ENCODE data around the gene JKAMP.

JKAMP gene

DNA sequence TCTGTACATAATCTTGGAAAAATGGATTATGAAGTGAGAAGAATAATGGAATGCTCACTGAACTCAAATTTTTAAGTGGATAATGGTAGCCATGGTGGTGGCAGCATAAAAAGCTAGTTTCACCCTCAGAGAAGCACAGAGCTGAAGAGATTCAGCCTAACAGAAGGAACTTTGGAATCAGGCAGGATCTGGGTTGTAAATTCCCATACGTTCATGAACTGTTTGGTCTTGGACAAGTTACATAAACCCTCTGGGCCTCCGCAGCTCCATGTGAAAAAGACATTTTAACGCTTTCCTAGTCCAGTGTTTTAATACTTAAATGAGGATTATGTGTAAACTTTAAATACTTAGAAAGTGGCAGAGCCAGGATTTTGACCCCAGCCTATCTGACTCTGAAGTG, 26.6 kb downstream of the JKAMP start:
- H3K4ac ChIP-seq (ENCODE audit: low read depth, low read length) = no peak overlapping the region
- no peaks in the 10 kb centered on the region for H3K79me2 ChIP-seq (ENCODE audit: control insufficient read depth, insufficient read depth, low read length)
- H2BK5ac ChIP-seq (ENCODE audit: low read length) = no peak overlapping the region
- H3K27me3 ChIP-seq (ENCODE audit: insufficient read depth, low read length, poor library complexity) = no peaks in the 10 kb centered on the region
- no CpG with 5 or more reads among the region's 3 CpGs for WGBS (ENCODE audit: extremely low coverage, insufficient coverage, low lambda C conversion rate)
- no peak overlapping the region for H3K23ac ChIP-seq (ENCODE audit: low read length)
- H2AK5ac ChIP-seq (ENCODE audit: low read length) = no peak overlapping the region
- H4K8ac ChIP-seq (ENCODE audit: low read depth, low read length) = no peak overlapping the region
- H3K56ac ChIP-seq (ENCODE audit: low read length) = no peak overlapping the region
- H3K18ac ChIP-seq (ENCODE audit: low read length) = no peak overlapping the region
- H4K5ac ChIP-seq (ENCODE audit: low read length) = no peak overlapping the region
- no peaks in the 10 kb centered on the region for H3K4me1 ChIP-seq (ENCODE audit: control insufficient read depth, low read depth, low read length)
- no peaks in the 10 kb centered on the region for H3K36me3 ChIP-seq (ENCODE audit: control insufficient read depth, insufficient read depth, low read length)
- H3K4me2 ChIP-seq (ENCODE audit: low read length) = no peak overlapping the region
- no peak overlapping the region for H2BK120ac ChIP-seq (ENCODE audit: low read depth, low read length)
- no peak overlapping the region for H3K27ac ChIP-seq (ENCODE audit: low read depth, low read length)
- no peak overlapping the region for H2BK15ac ChIP-seq (replicated peaks; ENCODE audit: low read depth)
- H3K4me3 ChIP-seq (ENCODE audit: low read length) = no peak overlapping the region
- DNase-seq = no peak
- no peaks in the 10 kb centered on the region for H3K79me1 ChIP-seq (ENCODE audit: low read length)
- H3K9ac ChIP-seq (ENCODE audit: low read length) = no peak overlapping the region

DNA sequence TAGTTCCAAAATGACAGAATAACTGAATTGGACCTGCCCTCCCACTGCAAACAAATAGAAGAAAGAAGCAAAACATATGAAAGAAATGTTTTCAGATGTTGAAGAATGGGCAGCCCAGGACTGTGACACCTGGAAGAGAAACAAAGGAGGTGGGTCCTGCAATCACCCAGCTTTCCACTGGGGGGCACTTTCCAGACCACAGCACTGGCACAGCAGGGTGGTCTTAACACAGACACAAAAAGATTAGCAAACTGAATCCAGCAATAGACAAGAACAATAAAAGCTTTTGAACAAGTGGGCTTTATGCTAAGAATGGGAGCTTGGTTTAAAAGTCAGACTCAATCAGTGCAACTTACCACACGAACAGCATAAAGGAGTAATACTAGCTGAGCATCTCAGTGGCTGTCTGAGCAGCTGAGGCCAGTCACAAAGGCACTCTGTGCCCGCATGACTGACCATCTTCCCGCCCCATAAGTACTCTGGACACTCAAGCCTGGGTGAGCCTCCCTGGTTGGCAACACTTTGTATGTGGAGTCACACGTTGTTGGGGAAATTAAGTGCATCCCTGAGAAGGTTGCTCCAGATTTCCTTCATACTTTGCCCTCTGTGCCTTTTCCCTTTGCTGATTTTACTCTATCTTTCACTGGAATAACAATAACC, 27.7 kb downstream of the JKAMP start:
- no CpG with 5 or more reads among the region's 4 CpGs for WGBS (ENCODE audit: extremely low coverage, insufficient coverage, low lambda C conversion rate)
- peak; percentile 65 for DNase-seq

GRCh38 chr14:59520224-59520623, 35.9 kb downstream of the JKAMP start:
- H2BK15ac ChIP-seq (replicated peaks; ENCODE audit: low read depth) = no peak overlapping the region
- H3K4me1 ChIP-seq (ENCODE audit: control insufficient read depth, low read depth, low read length) = no peaks in the 10 kb centered on the region
- H2AK5ac ChIP-seq (ENCODE audit: low read length) = no peak overlapping the region
- H4K8ac ChIP-seq (ENCODE audit: low read depth, low read length) = no peak overlapping the region
- H3K79me1 ChIP-seq (ENCODE audit: low read length) = no peaks in the 10 kb centered on the region
- no peaks in the 10 kb centered on the region for H3K27me3 ChIP-seq (ENCODE audit: insufficient read depth, low read length, poor library complexity)
- no peak overlapping the region for H3K4me3 ChIP-seq (ENCODE audit: low read length)
- H3K79me2 ChIP-seq (ENCODE audit: control insufficient read depth, insufficient read depth, low read length) = no peaks in the 10 kb centered on the region
- H2BK120ac ChIP-seq (ENCODE audit: low read depth, low read length) = no peak overlapping the region
- H3K4ac ChIP-seq (ENCODE audit: low read depth, low read length) = no peak overlapping the region
- WGBS (ENCODE audit: extremely low coverage, insufficient coverage, low lambda C conversion rate) = no CpG with 5 or more reads among the region's 3 CpGs
- no peak for DNase-seq
- H3K56ac ChIP-seq (ENCODE audit: low read length) = no peak overlapping the region
- no peak overlapping the region for H4K5ac ChIP-seq (ENCODE audit: low read length)
- no peak overlapping the region for H2BK5ac ChIP-seq (ENCODE audit: low read length)
- no peak overlapping the region for H3K27ac ChIP-seq (ENCODE audit: low read depth, low read length)
- no peak overlapping the region for H3K4me2 ChIP-seq (ENCODE audit: low read length)
- no peaks in the 10 kb centered on the region for H3K36me3 ChIP-seq (ENCODE audit: control insufficient read depth, insufficient read depth, low read length)
- H3K23ac ChIP-seq (ENCODE audit: low read length) = no peak overlapping the region
- H3K18ac ChIP-seq (ENCODE audit: low read length) = no peak overlapping the region
- no peak overlapping the region for H3K9ac ChIP-seq (ENCODE audit: low read length)

More for the DNA sequence above, 27.7 kb downstream of the JKAMP start:
- no peaks in the 10 kb centered on the region for H3K4me1 ChIP-seq (ENCODE audit: control insufficient read depth, low read depth, low read length)
- H3K79me1 ChIP-seq (ENCODE audit: low read length) = no peaks in the 10 kb centered on the region
- no peak overlapping the region for H3K4ac ChIP-seq (ENCODE audit: low read depth, low read length)
- H3K79me2 ChIP-seq (ENCODE audit: control insufficient read depth, insufficient read depth, low read length) = no peaks in the 10 kb centered on the region
- no peak overlapping the region for H2AK5ac ChIP-seq (ENCODE audit: low read length)
- H3K4me3 ChIP-seq (ENCODE audit: low read length) = no peak overlapping the region
- no peaks in the 10 kb centered on the region for H3K36me3 ChIP-seq (ENCODE audit: control insufficient read depth, insufficient read depth, low read length)
- no peak overlapping the region for H3K27ac ChIP-seq (ENCODE audit: low read depth, low read length)
- H4K8ac ChIP-seq (ENCODE audit: low read depth, low read length) = no peak overlapping the region
- no peaks in the 10 kb centered on the region for H3K27me3 ChIP-seq (ENCODE audit: insufficient read depth, low read length, poor library complexity)
- H3K23ac ChIP-seq (ENCODE audit: low read length) = no peak overlapping the region
- no peak overlapping the region for H2BK15ac ChIP-seq (replicated peaks; ENCODE audit: low read depth)
- H2BK120ac ChIP-seq (ENCODE audit: low read depth, low read length) = no peak overlapping the region
- H3K9ac ChIP-seq (ENCODE audit: low read length) = no peak overlapping the region
- H3K18ac ChIP-seq (ENCODE audit: low read length) = no peak overlapping the region
- H3K56ac ChIP-seq (ENCODE audit: low read length) = peak overlapping the region; percentile 11
- H2BK5ac ChIP-seq (ENCODE audit: low read length) = no peak overlapping the region
- no peak overlapping the region for H3K4me2 ChIP-seq (ENCODE audit: low read length)
- H4K5ac ChIP-seq (ENCODE audit: low read length) = no peak overlapping the region

- Histone ChIP-seq H4K8ac (ENCODE audit: low read depth, low read length) (no peak overlapping the region), H3K4me1 (ENCODE audit: control insufficient read depth, low read depth, low read length) (no peaks in the 10 kb centered on the region), H3K4me2 (ENCODE audit: low read length) (no peak overlapping the region), H3K56ac (ENCODE audit: low read length) (no peak overlapping the region), H3K79me2 (ENCODE audit: control insufficient read depth, insufficient read depth, low read length) (no peaks in the 10 kb centered on the region), H2BK120ac (ENCODE audit: low read depth, low read length) (no peak overlapping the region), H3K36me3 (ENCODE audit: control insufficient read depth, insufficient read depth, low read length) (no peaks in the 10 kb centered on the region), H4K5ac (ENCODE audit: low read length) (no peak overlapping the region), H3K79me1 (ENCODE audit: low read length) (no peaks in the 10 kb centered on the region), H3K27ac (ENCODE audit: low read depth, low read length) (no peak overlapping the region), H3K23ac (ENCODE audit: low read length) (no peak overlapping the region), H2BK5ac (ENCODE audit: low read length) (no peak overlapping the region), H3K4ac (ENCODE audit: low read depth, low read length) (no peak overlapping the region), H3K18ac (ENCODE audit: low read length) (no peak overlapping the region), H2BK15ac (replicated peaks; ENCODE audit: low read depth) (no peak overlapping the region), H2AK5ac (ENCODE audit: low read length) (no peak overlapping the region), H3K9ac (ENCODE audit: low read length) (no peak overlapping the region), H3K27me3 (ENCODE audit: insufficient read depth, low read length, poor library complexity) (no peaks in the 10 kb centered on the region), H3K4me3 (ENCODE audit: low read length) (no peak overlapping the region)
- no CpG with 5 or more reads among the region's 2 CpGs for WGBS (ENCODE audit: extremely low coverage, insufficient coverage, low lambda C conversion rate)
- DNase-seq = no peak
Measured at GRCh38 chr14:59529189-59529588, 44.9 kb downstream of the JKAMP start.

GRCh38 chr14:59530349-59530748, 46.0 kb downstream of the JKAMP start:
- no peak overlapping the region for H3K18ac ChIP-seq (ENCODE audit: low read length)
- H2AK5ac ChIP-seq (ENCODE audit: low read length) = no peak overlapping the region
- H3K36me3 ChIP-seq (ENCODE audit: control insufficient read depth, insufficient read depth, low read length) = no peaks in the 10 kb centered on the region
- H4K5ac ChIP-seq (ENCODE audit: low read length) = no peak overlapping the region
- H3K23ac ChIP-seq (ENCODE audit: low read length) = no peak overlapping the region
- no peak overlapping the region for H2BK5ac ChIP-seq (ENCODE audit: low read length)
- H3K79me2 ChIP-seq (ENCODE audit: control insufficient read depth, insufficient read depth, low read length) = no peaks in the 10 kb centered on the region
- DNase-seq = no peak
- H2BK120ac ChIP-seq (ENCODE audit: low read depth, low read length) = no peak overlapping the region
- H3K27ac ChIP-seq (ENCODE audit: low read depth, low read length) = no peak overlapping the region
- no peak overlapping the region for H3K9ac ChIP-seq (ENCODE audit: low read length)
- no peak overlapping the region for H3K4me2 ChIP-seq (ENCODE audit: low read length)
- no peaks in the 10 kb centered on the region for H3K79me1 ChIP-seq (ENCODE audit: low read length)
- H3K4ac ChIP-seq (ENCODE audit: low read depth, low read length) = no peak overlapping the region
- no peaks in the 10 kb centered on the region for H3K4me1 ChIP-seq (ENCODE audit: control insufficient read depth, low read depth, low read length)
- H2BK15ac ChIP-seq (replicated peaks; ENCODE audit: low read depth) = no peak overlapping the region
- H3K27me3 ChIP-seq (ENCODE audit: insufficient read depth, low read length, poor library complexity) = no peaks in the 10 kb centered on the region
- no peak overlapping the region for H3K4me3 ChIP-seq (ENCODE audit: low read length)
- H3K56ac ChIP-seq (ENCODE audit: low read length) = no peak overlapping the region
- H4K8ac ChIP-seq (ENCODE audit: low read depth, low read length) = no peak overlapping the region

GRCh38 chr14:59532419-59532818, 48.1 kb downstream of the JKAMP start:
- DNase-seq = no peak
- WGBS (ENCODE audit: extremely low coverage, insufficient coverage, low lambda C conversion rate) = no CpG with 5 or more reads among the region's 1 CpG
- no peak overlapping the region for H2AK5ac ChIP-seq (ENCODE audit: low read length)
- no peaks in the 10 kb centered on the region for H3K79me2 ChIP-seq (ENCODE audit: control insufficient read depth, insufficient read depth, low read length)
- no peak overlapping the region for H4K8ac ChIP-seq (ENCODE audit: low read depth, low read length)
- H3K23ac ChIP-seq (ENCODE audit: low read length) = no peak overlapping the region
- no peak overlapping the region for H3K56ac ChIP-seq (ENCODE audit: low read length)
- H3K79me1 ChIP-seq (ENCODE audit: low read length) = no peaks in the 10 kb centered on the region
- H3K4me3 ChIP-seq (ENCODE audit: low read length) = no peak overlapping the region
- no peaks in the 10 kb centered on the region for H3K36me3 ChIP-seq (ENCODE audit: control insufficient read depth, insufficient read depth, low read length)
- no peak overlapping the region for H3K4ac ChIP-seq (ENCODE audit: low read depth, low read length)
- no peak overlapping the region for H2BK120ac ChIP-seq (ENCODE audit: low read depth, low read length)
- no peak overlapping the region for H3K9ac ChIP-seq (ENCODE audit: low read length)
- no peak overlapping the region for H2BK15ac ChIP-seq (replicated peaks; ENCODE audit: low read depth)
- H4K5ac ChIP-seq (ENCODE audit: low read length) = no peak overlapping the region
- H3K4me1 ChIP-seq (ENCODE audit: control insufficient read depth, low read depth, low read length) = no peaks in the 10 kb centered on the region
- H3K18ac ChIP-seq (ENCODE audit: low read length) = no peak overlapping the region
- no peaks in the 10 kb centered on the region for H3K27me3 ChIP-seq (ENCODE audit: insufficient read depth, low read length, poor library complexity)
- no peak overlapping the region for H3K4me2 ChIP-seq (ENCODE audit: low read length)
- H3K27ac ChIP-seq (ENCODE audit: low read depth, low read length) = no peak overlapping the region
- no peak overlapping the region for H2BK5ac ChIP-seq (ENCODE audit: low read length)
